ENCODE data around the gene ABHD15. TPM values are rescaled to one million over a fixed set of nuclear protein-coding genes. Genes with fewer than 3 reads are reported as not detected.
A peak's percentile ranks its signal among the peaks of the same experiment; 100 is the strongest.

ABHD15 gene
- total RNA-seq, 2 donors from 2014 or later, result 9.2 to 11.9 TPM

- intact Hi-C loops (cut with DNase I), result no loop called here
- TF ChIP-seq, protein P1, sequence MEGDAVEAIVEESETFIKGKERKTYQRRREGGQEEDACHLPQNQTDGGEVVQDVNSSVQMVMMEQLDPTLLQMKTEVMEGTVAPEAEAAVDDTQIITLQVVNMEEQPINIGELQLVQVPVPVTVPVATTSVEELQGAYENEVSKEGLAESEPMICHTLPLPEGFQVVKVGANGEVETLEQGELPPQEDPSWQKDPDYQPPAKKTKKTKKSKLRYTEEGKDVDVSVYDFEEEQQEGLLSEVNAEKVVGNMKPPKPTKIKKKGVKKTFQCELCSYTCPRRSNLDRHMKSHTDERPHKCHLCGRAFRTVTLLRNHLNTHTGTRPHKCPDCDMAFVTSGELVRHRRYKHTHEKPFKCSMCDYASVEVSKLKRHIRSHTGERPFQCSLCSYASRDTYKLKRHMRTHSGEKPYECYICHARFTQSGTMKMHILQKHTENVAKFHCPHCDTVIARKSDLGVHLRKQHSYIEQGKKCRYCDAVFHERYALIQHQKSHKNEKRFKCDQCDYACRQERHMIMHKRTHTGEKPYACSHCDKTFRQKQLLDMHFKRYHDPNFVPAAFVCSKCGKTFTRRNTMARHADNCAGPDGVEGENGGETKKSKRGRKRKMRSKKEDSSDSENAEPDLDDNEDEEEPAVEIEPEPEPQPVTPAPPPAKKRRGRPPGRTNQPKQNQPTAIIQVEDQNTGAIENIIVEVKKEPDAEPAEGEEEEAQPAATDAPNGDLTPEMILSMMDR (IDR thresholded peaks at IDR 0.05), result no peak
- no peak for TF ChIP-seq POLR2A (IDR thresholded peaks at IDR 0.05)
- Histone ChIP-seq H3K4me3 (no peak overlapping the region), H3K36me3 (replicated peaks in 1 of 2; ENCODE audit: insufficient read depth in 1 of 2, low read depth in 2 of 2) (peaks cover 0 to 3% of the 10 kb centered on the region in 2 donors), H3K9me3 (no peaks in the 10 kb centered on the region), H3K27me3 (no peaks in the 10 kb centered on the region), H3K27ac (peak overlapping the region in 2 of 4 donors; percentile 36 to 37), H3K4me1 (peaks cover 57% of the 10 kb centered on the region)
- DNase-seq (peak; percentile 8 to 28 (median 18)), ATAC-seq (no peak)
- 43 to 80% methylated on average over 6 to 30 of the region's 30 CpGs for WGBS, 2 donors
Observed at GRCh38 chr17:29571883-29572681, 5.2 kb upstream of the ABHD15 start.

GRCh38 chr17:29571486-29571882 lies 4.6 kb upstream of the ABHD15 start:
- H3K27ac ChIP-seq, result no peak overlapping the region
- WGBS, 2 donors, result 91% methylated on average over 6 of the region's 6 CpGs
- H3K4me1 ChIP-seq, result peaks cover 59% of the 10 kb centered on the region

DNA sequence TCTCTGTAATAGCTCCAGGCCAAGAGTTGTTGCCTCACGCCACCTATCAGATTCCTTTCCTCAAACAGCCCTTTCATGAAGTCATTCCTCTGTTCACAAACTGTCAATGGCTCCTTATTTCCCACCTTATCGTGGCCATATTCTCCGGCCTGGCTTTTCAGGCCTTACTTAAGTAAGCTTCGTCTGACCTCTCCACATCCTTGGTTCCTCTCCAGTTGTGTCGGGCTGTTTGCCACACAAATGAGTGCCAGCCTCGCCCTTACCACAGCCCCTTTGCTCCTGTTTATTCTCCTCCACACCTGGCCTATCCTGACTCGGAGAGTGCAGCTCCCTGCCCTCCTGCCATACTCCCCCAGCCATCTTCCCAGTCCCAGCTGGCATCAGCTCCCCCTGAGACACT lies 3.7 kb upstream of the ABHD15 start:
- H3K4me1 ChIP-seq, result peaks cover 69% of the 10 kb centered on the region
- no peak for ATAC-seq

More at GRCh38 chr17:29571486-29571882, 4.6 kb upstream of the ABHD15 start:
- no peak overlapping the region for H3K4me3 ChIP-seq
- no peak for ATAC-seq
- H3K9me3 ChIP-seq, result no peaks in the 10 kb centered on the region
- intact Hi-C loops (cut with DNase I), result no loop called here
- no peaks in the 10 kb centered on the region for H3K27me3 ChIP-seq
- peaks cover 0 to 3% of the 10 kb centered on the region in 2 donors for H3K36me3 ChIP-seq (replicated peaks in 1 of 2; ENCODE audit: insufficient read depth in 1 of 2, low read depth in 2 of 2)
- DNase-seq, result peak in 1 of 4 donors; percentile 3
- TF ChIP-seq POLR2A (IDR thresholded peaks at IDR 0.05), result no peak

GRCh38 chr17:29569245-29569950 lies 2.6 kb upstream of the ABHD15 start:
- DNase-seq, result peak in 1 of 4 donors; percentile 17
- Histone ChIP-seq H3K9me3 (no peaks in the 10 kb centered on the region), H3K27me3 (no peaks in the 10 kb centered on the region), H3K27ac (peak overlapping the region; percentile 90 to 95 (median 92)), H3K4me3 (peak overlapping the region; percentile 35 to 40), H3K4me1 (peaks cover 69% of the 10 kb centered on the region), H3K36me3 (replicated peaks in 1 of 2; ENCODE audit: insufficient read depth in 1 of 2, low read depth in 2 of 2) (no peaks in the 10 kb centered on the region)
- 56% methylated on average over 14 of the region's 14 CpGs for WGBS, 2 donors
- TF ChIP-seq, protein P1 (IDR thresholded peaks at IDR 0.05), result no peak
- TF ChIP-seq POLR2A (IDR thresholded peaks at IDR 0.05), result no peak
- intact Hi-C loops (cut with DNase I), result no loop called here
- ATAC-seq, result no peak

More for the DNA sequence above, 3.7 kb upstream of the ABHD15 start:
- intact Hi-C loops (cut with DNase I), result no loop called here
- Histone ChIP-seq H3K36me3 (replicated peaks in 1 of 2; ENCODE audit: insufficient read depth in 1 of 2, low read depth in 2 of 2) (no peaks in the 10 kb centered on the region), H3K9me3 (no peaks in the 10 kb centered on the region), H3K4me3 (no peak overlapping the region), H3K27me3 (no peaks in the 10 kb centered on the region), H3K27ac (no peak overlapping the region)
- 83% methylated on average over 7 of the region's 7 CpGs for WGBS, 2 donors
- no peak for TF ChIP-seq POLR2A (IDR thresholded peaks at IDR 0.05)
- TF ChIP-seq, protein P1 (IDR thresholded peaks at IDR 0.05), result no peak
- peak in 2 of 4 donors; percentile 1 to 9 for DNase-seq
